Fibroblast of skin of back (primary cell): Measurements from ENCODE around the gene SASH1. TPM values are rescaled to one million over a fixed set of nuclear protein-coding genes. Genes with fewer than 3 reads are reported as not detected.
A peak's percentile ranks its signal among the peaks of the same experiment; 100 is the strongest.

Experiments
- DNase-seq: peaks from one replicate; pipeline ENCODE4 v3.0.0-alpha.2; 2013
- polyA plus RNA-seq, 2 experiments: library from polyadenylated mRNA; unstranded; fragments of 120-200 nt; gene quantifications; one replicate each; pipeline ENCODE4 v1.2.1, GENCODE V29; 2013; ENCODE audit not compliant: insufficient read length in 2 of 2

Gene SASH1
- 37.7 TPM for polyA plus RNA-seq (2013, experiment 1 of 2; ENCODE audit: insufficient read length)
- 41.8 TPM for polyA plus RNA-seq (2013, experiment 2 of 2; ENCODE audit: insufficient read length)

- DNase-seq: peak; percentile 71
Observed at GRCh38 chr6:148342350-148343046, at the start of gene SASH1. Gene SASH1, plus strand, starts transcription at chr6:148342838. Its CDS starts 230 bp downstream, at chr6:148343068.

DNA sequence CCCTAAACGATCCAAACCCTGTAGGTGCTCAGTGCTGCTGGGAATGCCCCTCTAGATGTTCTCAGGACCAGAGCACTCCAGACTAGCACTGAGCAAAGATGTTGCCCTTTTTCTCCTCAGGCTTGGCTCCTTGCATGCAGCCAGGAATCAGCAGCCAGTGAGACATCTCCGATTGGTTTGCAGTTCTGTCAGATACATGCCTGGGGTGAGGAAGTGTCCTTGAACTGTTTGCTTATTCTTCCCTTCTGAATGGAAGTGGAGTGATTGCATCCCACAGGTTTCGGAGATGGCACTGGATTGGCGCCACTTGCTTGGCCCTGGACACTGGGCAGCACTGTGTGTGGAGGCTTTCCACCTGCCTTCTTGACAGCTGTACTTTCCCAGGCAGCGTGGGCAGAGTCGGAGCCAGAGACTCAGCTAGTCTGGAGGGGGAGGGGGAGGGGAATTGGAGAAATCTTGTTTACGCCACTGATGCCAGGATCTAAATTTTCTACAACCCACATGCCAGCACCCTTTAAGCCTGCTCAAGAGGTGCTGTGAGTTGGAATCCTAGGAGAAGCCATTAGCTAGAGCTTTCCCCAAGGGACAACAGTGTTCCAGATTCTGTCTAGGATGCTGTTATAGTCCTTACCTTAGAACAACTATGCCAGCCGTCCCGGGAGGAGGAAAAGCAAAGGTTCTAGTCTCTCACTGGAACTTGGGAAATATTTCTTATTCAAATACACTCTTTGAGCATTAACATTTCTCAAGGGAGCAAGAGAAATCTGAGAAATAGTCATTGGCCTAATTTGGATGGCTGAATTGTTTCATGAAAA is 49.2 kb upstream of the SASH1 start:
- DNase-seq: no peak

GRCh38 chr6:148294059-148294458 is 48.6 kb upstream of the SASH1 start:
- DNase-seq: no peak

DNA sequence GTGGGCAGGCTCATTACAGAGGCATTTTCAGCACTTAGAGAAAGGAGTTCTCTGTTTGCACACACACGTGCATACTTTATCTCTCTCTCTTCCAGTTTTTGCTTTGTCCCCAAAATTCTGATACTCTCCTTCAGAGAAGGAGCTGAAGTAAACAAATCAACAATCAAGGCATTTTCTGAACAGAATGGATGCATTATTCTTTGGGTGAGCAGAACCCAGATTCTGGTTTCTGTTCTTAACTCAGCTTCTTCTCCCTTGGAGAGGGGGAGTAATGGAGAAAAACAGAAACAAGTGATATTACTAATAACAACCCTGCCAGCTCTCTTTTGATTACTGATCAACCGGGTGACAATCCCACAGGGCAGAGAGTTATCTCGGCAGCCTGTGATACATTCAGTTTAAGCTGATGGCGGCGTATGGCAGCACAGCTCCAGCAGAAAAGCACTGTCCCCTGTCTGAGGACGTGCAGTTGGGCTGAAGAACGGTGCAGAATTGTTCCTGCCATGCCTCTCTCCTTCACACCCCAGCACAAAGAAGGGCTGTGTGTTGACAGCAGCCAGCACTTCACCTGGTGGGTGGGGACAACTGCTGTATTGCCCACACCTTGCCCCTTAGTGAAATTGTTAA is 47.3 kb upstream of the SASH1 start:
- DNase-seq: no peak

- no peak for DNase-seq
Observed at GRCh38 chr6:148296771-148297170, 45.9 kb upstream of the SASH1 start.

GRCh38 chr6:148298683-148299082 is 44.0 kb upstream of the SASH1 start:
- DNase-seq: no peak

DNA sequence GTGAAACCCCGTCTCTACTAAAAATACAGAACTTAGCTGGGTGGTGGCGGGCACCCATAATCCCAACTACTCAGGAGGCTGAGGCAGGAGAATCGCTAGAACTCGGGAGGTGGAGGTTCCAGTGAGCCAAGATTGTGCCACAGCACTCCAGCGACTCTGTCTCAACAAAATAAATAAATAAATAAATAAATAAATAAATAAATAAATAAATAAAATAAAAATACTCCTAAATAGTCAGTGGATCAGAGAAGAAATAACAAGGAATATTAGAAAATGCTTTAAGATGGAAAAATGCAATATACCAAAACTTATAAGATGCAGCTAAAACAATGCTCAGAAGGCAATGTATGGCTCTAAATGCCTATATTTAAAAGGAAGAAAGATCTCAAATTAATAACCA is 39.0 kb upstream of the SASH1 start:
- no peak for DNase-seq

GRCh38 chr6:148304976-148305375 is 37.7 kb upstream of the SASH1 start:
- peak; percentile 87 for DNase-seq

DNA sequence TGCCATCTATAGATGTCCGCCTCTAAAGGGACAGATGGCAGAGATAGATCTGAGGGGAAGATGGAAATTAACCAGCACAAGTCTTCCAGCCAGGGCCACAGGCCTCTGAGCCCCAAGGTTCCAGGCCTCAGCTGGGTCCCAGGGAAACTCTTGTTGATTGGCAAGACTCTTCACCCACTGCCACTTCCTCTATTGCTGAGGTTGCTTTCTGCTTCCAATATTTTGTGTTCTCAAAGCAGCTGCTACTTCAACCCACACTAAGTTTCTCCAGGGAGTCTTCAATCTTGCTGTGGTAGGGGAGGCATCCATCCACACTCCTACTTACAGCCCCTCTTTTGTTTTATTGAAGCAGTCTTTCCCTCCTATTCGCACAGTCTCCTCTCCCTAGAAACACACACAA is 36.4 kb upstream of the SASH1 start:
- DNase-seq: no peak

GRCh38 chr6:148307405-148307804 is 35.2 kb upstream of the SASH1 start:
- DNase-seq: no peak

- DNase-seq: no peak
Observed at GRCh38 chr6:148309301-148309700, 33.3 kb upstream of the SASH1 start.

DNA sequence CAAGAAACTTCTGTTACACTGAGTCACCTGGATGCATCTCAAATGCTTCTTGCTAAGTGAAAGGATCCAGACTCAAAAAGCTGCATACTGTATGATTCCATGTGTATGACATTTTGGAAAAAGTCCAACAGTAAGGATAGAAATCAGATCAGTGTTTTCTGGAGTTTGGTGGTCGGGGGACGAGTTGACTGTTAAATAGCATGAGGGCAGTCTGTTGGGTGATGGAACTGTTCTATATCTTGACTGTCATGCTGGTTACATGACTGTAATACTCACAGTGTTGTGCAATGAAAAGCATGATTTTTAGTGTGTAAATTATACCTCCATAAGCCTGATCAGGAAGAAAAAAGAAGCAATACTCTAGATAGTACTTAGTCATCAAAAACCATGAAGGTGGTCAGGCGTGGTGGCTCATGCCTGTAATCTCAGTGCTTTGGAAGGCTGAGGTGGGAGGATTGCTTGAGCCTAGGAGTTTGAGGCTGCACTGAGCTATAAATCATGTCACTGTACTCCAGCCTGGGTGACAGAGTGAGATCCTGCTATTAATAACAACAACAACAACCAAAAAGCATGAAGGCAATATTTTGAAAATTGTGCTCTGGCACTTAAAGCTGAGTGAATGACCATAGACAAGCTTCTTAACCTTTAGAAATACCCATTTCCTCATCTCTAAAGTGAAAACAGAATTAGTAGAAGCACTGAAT is 30.5 kb upstream of the SASH1 start:
- no peak for DNase-seq

DNA sequence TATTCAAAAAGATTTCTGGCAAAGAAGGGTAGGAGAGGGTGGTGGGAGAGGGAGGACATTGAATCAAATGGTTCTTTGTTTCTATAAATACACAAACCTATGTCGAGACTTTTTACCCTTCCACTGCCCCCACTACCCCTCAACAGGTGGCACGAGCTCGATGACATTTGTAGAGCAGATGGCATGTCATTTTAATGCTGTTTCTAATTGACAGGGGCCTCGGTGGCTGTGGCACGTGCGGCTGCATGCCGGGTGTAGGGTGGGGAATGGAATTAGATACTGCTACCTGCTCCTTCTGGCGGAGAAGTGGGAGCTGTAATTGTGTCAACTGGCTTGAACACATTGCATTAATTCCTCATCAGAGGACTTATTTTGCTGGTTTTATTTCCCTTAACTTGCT is 29.1 kb upstream of the SASH1 start:
- no peak for DNase-seq

DNA sequence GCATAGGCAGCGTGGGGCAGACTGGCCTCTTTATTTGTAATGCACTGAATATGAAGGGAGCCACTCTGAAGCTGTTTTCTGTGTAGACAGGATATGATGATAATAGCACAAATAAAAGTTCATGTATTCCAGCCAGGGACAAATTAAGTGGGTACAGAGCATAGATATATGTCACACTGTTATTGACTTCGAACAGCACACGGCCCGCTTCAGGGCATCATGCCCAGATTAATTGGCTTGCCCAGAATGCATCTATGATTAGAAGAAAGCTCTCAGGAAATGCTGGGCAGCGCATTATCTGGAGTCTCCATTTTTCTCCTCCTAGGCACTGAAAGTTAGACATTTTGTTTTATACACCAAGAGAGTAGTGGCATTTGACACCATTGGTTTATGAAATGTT is 26.3 kb upstream of the SASH1 start:
- no peak for DNase-seq

DNA sequence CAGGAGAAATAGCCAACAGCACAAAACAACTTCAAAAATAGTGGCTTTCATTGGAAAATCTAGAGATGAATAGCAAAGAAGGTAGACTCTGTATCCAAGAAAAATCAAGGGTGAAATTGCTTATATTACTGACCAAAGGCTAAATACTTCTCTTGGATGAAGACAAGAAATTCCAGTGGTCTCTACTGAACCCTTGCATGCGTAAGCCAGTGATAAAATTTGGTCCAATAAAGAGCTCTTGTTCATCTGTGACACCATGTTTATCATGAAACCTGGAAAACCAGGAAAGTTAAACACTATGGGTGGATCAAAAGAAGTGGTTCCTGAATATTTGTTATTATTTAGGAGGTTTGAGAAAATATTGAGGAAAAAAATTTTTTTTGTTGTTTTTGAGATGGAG is 25.6 kb upstream of the SASH1 start:
- no peak for DNase-seq

- DNase-seq: no peak
Observed at GRCh38 chr6:148317739-148318138, 24.9 kb upstream of the SASH1 start.

GRCh38 chr6:148322704-148323103 is 19.9 kb upstream of the SASH1 start:
- DNase-seq: no peak

DNA sequence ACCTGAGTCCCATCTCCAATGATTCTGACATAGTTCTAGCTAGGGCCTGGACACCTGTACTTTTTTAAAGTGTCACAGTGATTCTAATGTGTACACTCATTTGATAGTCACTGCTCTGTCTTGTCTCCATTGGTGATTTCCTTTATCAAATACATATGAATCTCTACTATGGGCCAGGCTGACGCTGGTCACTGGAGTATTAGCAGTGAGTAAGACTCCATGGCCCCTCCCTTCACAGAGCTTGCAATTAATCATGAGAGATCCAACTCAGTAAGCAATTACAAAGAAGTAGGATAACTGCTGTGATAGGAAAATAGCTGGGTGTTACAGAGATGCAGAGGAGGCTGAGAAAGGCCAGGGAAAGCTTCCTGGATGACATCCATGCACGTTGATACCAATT is 19.3 kb upstream of the SASH1 start:
- DNase-seq: peak; percentile 81

DNA sequence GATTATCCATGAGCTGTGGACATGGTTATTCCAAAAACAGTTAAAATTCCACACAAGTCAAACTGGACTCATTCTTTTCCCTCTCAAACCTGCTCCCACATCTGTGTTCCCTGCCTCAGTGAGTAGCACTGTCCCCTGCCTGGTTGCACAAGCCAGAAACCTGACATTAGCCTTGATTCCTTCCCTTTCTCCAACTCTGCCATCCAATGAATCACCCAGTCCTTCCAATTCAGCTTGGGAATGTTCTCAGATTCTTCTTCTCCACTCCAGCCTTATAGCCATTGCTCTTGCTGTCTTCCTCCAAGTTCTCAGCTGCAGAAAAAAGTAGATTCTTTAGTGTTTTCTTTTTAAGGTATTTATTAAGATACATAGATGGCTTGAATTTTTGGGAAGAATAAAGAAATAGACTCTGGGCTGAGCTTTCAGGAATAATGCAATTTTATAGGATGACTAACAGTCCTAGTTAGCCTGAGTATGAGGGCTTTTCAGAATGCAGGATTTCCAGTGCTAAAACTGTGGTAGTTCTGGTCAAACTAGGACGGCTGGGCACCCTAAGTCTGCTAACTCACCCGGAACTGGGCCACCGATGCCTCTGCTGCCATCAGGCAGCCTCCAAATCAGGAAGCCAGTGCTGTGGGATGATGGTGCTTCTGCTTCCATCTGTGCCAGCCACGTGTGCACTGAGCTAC is 18.2 kb upstream of the SASH1 start:
- DNase-seq: peak; percentile 85

DNA sequence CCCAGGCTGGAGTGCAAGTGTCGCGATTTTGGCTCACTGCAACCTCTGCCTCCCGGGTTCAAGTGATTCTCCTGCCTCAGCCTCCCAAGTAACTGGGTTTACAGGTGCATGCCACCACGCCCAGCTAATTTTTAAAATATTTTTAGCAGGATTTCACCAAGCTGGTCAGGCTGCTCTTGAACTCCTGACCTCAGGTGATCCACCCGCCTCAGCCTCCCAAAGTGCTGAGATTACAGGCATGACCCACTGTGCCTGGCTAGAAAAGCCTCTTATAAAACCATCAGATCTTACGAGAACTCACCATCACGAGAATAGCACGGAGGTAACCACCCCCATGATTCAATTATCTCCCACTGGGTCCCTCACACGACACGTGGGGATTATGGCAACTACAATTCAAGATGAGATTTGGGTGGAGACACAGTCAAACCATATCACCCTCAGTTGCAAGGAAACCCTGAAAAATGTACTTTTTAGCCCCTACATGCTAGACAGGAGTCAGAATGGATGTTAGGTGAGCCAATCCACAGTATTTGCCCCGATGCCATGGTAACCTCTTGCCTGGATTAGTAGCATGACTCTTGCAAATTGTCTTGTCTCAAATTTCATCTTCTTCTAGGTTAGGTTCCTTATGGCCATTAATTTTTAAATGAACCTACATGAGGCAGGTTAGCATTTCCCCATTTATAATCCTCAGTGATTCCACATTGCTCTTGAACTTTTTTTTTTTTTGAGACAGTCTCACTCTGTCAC is 17.1 kb upstream of the SASH1 start:
- no peak for DNase-seq

- DNase-seq: no peak
Observed at GRCh38 chr6:148328876-148329555, 13.6 kb upstream of the SASH1 start.
